Skeletal muscle satellite cell (primary cell): ENCODE results near the gene DIS3L2.

ENCODE experiments used
- H3K27me3 ChIP-seq: 2 replicates; pipeline ENCODE4 v1.7.0; 2013; ENCODE audit warnings: low read length; ENCODE audit not compliant: control insufficient read depth, insufficient read depth
- H3K36me3 ChIP-seq: 2 replicates; pipeline ENCODE4 v1.7.0; 2013; ENCODE audit warnings: mild to moderate bottlenecking, control low read depth, low read length; ENCODE audit not compliant: insufficient read depth
- H3K4me1 ChIP-seq: 2 replicates; pipeline ENCODE4 v1.7.0; 2013; ENCODE audit warnings: low read length; ENCODE audit not compliant: control insufficient read depth, insufficient read depth
- H3K4me2 ChIP-seq: 2 replicates; pipeline ENCODE4 v1.7.0; 2013; ENCODE audit warnings: mild to moderate bottlenecking, low read length
- H3K4me3 ChIP-seq: 2 replicates; pipeline ENCODE4 v1.7.0; 2013; ENCODE audit warnings: low read length
- H3K9ac ChIP-seq: 2 replicates; pipeline ENCODE4 v1.7.0; 2013; ENCODE audit warnings: mild to moderate bottlenecking, low read depth, low read length, moderate library complexity
- H3K9me3 ChIP-seq: replicated peaks from 2 replicates; pipeline ENCODE4 v1.7.0; 2013; ENCODE audit warnings: mild to moderate bottlenecking, control low read depth, low read length

Gene DIS3L2

GRCh38 chr2:232210306-232210705, 248.8 kb downstream of the DIS3L2 start:
- H3K9me3 ChIP-seq: no peaks in the 10 kb centered on the region
- no peak overlapping the region for H3K9ac ChIP-seq
- H3K27me3 ChIP-seq: no peaks in the 10 kb centered on the region
- no peaks in the 10 kb centered on the region for H3K4me1 ChIP-seq
- H3K4me2 ChIP-seq: no peak overlapping the region
- H3K36me3 ChIP-seq: no peaks in the 10 kb centered on the region
- no peak overlapping the region for H3K4me3 ChIP-seq

GRCh38 chr2:232211743-232212686, 250.5 kb downstream of the DIS3L2 start:
- Histone ChIP-seq H3K9ac (no peak overlapping the region), H3K4me1 (no peaks in the 10 kb centered on the region), H3K4me3 (no peak overlapping the region), H3K27me3 (no peaks in the 10 kb centered on the region), H3K9me3 (no peaks in the 10 kb centered on the region), H3K4me2 (no peak overlapping the region), H3K36me3 (no peaks in the 10 kb centered on the region)

- no peaks in the 10 kb centered on the region for H3K36me3 ChIP-seq
- no peak overlapping the region for H3K4me3 ChIP-seq
- H3K4me1 ChIP-seq: no peaks in the 10 kb centered on the region
- no peak overlapping the region for H3K4me2 ChIP-seq
- no peak overlapping the region for H3K9ac ChIP-seq
- H3K9me3 ChIP-seq: no peaks in the 10 kb centered on the region
- H3K27me3 ChIP-seq: no peaks in the 10 kb centered on the region
Measured at GRCh38 chr2:232213176-232213575, 251.7 kb downstream of the DIS3L2 start.

DNA sequence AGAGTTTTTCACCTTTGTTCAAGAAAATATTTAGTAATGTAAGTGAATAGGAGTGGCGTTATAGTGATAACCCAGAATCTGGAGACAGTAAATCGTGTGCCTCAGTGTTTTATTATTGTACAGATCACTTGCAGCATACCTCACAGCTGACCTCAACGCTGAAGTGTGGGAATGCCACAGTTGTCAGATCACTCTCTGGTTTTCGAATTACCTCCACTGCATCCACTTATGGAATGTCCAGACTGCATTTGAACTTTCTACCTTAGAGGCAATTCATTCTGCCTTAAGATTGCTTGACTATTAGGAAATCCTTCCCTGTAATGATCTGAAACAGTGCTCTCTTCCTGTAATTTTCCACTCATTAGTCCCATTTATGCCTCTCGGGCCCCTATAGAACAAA, 252.5 kb downstream of the DIS3L2 start:
- Histone ChIP-seq H3K27me3 (no peaks in the 10 kb centered on the region), H3K4me2 (no peak overlapping the region), H3K9me3 (no peaks in the 10 kb centered on the region), H3K4me1 (no peaks in the 10 kb centered on the region), H3K36me3 (no peaks in the 10 kb centered on the region), H3K4me3 (no peak overlapping the region), H3K9ac (no peak overlapping the region)

GRCh38 chr2:232216028-232216427, 254.5 kb downstream of the DIS3L2 start:
- no peak overlapping the region for H3K9ac ChIP-seq
- no peaks in the 10 kb centered on the region for H3K4me1 ChIP-seq
- no peak overlapping the region for H3K4me2 ChIP-seq
- no peak overlapping the region for H3K4me3 ChIP-seq
- no peaks in the 10 kb centered on the region for H3K9me3 ChIP-seq
- H3K27me3 ChIP-seq: no peaks in the 10 kb centered on the region
- H3K36me3 ChIP-seq: no peaks in the 10 kb centered on the region

DNA sequence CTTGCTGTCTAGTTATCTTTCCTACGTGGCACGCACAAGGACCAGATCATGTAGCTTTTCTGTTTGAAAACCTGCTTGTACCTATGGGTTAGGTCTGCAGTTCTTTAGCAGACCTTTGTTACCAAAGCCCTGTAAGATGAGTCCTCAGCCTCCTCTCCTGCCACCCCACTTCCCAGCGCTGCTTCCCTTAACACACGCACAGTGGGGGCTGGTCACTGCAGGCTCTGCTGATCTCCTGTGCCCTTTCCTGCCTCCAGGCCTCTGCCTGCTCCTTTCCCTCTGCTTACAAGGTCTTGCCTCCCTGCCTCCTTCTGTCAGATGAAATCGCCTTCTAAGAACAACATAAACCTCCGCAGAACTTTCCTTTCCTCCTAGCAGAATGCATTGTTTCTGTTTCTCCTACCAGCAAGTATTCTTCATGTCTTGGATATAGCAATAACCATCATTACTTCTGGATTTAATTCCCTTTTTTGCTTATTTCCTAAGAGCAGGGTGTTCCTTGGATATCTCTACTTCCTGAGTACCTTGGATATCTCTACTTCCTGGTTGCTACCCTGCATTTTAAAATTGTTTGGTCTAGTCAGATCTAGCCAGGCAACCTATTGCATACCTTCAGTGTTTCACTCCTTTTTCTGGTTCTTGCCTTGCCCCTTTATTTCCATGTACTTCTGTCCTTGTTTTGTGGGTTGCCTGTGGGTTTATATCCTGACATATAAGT, 257.4 kb downstream of the DIS3L2 start:
- H3K9ac ChIP-seq: no peak overlapping the region
- H3K4me3 ChIP-seq: no peak overlapping the region
- no peaks in the 10 kb centered on the region for H3K9me3 ChIP-seq
- H3K4me2 ChIP-seq: no peak overlapping the region
- H3K36me3 ChIP-seq: no peaks in the 10 kb centered on the region
- H3K27me3 ChIP-seq: no peaks in the 10 kb centered on the region
- no peaks in the 10 kb centered on the region for H3K4me1 ChIP-seq

DNA sequence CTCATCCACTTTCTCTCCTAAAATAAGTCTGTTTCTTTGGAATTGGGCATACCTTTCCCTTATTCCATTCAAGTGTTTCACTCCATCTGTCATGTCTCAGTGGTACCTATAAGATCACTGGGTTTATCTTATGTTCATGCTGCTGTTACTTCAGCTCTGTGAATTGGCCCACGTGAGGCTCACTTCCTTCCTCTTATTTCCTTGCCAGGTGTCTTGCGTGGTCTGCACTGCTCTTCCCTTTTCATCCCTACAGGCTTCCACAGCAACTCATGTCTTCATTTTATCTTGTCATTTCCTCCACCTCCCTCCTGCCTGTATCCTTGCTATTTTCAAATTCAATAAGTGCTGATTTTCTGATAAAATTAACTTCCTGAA, 258.0 kb downstream of the DIS3L2 start:
- Histone ChIP-seq H3K4me2 (no peak overlapping the region), H3K9me3 (no peaks in the 10 kb centered on the region), H3K4me1 (no peaks in the 10 kb centered on the region), H3K36me3 (no peaks in the 10 kb centered on the region), H3K9ac (no peak overlapping the region), H3K4me3 (no peak overlapping the region), H3K27me3 (no peaks in the 10 kb centered on the region)

DNA sequence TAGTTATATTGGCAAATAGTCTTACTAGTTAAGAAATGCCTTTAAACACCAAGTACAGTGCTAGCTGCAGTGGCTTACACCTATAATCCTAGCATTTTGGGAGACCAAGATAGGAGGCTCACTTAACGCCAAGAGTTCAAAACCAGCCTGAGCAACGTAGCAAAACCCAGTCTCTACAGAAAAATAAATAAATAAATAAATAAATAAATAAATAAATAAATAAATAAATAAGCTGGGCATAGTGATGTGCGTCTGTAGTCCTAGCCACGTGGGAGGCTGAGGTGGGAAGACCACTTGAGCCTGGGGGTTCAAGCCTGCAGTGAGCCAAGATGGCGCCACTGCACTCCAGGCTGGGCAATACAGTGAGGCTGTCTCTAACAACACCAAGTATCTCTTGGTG, 258.4 kb downstream of the DIS3L2 start:
- Histone ChIP-seq H3K27me3 (no peaks in the 10 kb centered on the region), H3K9ac (no peak overlapping the region), H3K36me3 (no peaks in the 10 kb centered on the region), H3K9me3 (no peaks in the 10 kb centered on the region), H3K4me1 (no peaks in the 10 kb centered on the region), H3K4me3 (no peak overlapping the region), H3K4me2 (no peak overlapping the region)

DNA sequence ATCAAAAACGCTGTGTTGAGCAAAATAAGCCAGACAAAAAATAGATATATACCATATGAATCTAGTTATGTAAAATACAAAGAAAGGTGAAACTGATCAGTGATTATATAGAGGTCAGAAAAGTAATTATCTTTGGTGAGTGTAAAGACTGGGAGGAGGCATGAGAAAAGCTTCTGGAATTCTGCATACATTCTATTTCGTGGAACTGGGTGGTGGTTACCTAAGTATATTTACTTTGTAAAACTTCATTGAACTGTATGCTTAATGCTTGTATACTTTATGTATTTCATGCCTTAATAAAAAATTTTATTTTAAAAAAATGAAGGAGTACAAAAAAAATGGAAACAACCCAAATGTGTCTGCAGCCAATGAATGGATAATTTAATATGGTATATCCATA, 263.9 kb downstream of the DIS3L2 start:
- H3K9me3 ChIP-seq: no peaks in the 10 kb centered on the region
- no peaks in the 10 kb centered on the region for H3K36me3 ChIP-seq
- no peaks in the 10 kb centered on the region for H3K27me3 ChIP-seq
- H3K4me3 ChIP-seq: no peak overlapping the region
- H3K4me2 ChIP-seq: no peak overlapping the region
- no peak overlapping the region for H3K9ac ChIP-seq
- peaks cover 4% of the 10 kb centered on the region for H3K4me1 ChIP-seq

GRCh38 chr2:232225895-232226294, 264.4 kb downstream of the DIS3L2 start:
- no peak overlapping the region for H3K4me3 ChIP-seq
- no peak overlapping the region for H3K4me2 ChIP-seq
- H3K36me3 ChIP-seq: no peaks in the 10 kb centered on the region
- peaks cover 4% of the 10 kb centered on the region for H3K4me1 ChIP-seq
- no peaks in the 10 kb centered on the region for H3K9me3 ChIP-seq
- H3K27me3 ChIP-seq: no peaks in the 10 kb centered on the region
- no peak overlapping the region for H3K9ac ChIP-seq

- Histone ChIP-seq H3K9me3 (no peaks in the 10 kb centered on the region), H3K36me3 (no peaks in the 10 kb centered on the region), H3K4me3 (no peak overlapping the region), H3K9ac (no peak overlapping the region), H3K27me3 (no peaks in the 10 kb centered on the region), H3K4me2 (no peak overlapping the region), H3K4me1 (peaks cover 4% of the 10 kb centered on the region)
Measured at GRCh38 chr2:232228332-232228731, 266.8 kb downstream of the DIS3L2 start.
